NCI-H187 treated with DMSO at 0.1 percent for 48 hours (cell line): Measurements from ENCODE around the gene CHMP1A.

Experiments used
- DNase-seq: peaks from one replicate; lab custom pipeline; 2025; lab: John Stamatoyannopoulos, UW

The CHMP1A gene

GRCh38 chr16:89602952-89603590 is 54.4 kb downstream of the CHMP1A start:
- DNase-seq = no peak

- DNase-seq = no peak
These were observed 55.1 kb downstream of the CHMP1A start for GRCh38 chr16:89602273-89602951.

- no peak for DNase-seq
These were observed 55.6 kb downstream of the CHMP1A start for GRCh38 chr16:89601906-89602272.

GRCh38 chr16:89600956-89601355 is 56.6 kb downstream of the CHMP1A start:
- no peak for DNase-seq

GRCh38 chr16:89600427-89600826 is 57.1 kb downstream of the CHMP1A start:
- DNase-seq = no peak

- DNase-seq = no peak
These were observed 57.6 kb downstream of the CHMP1A start for GRCh38 chr16:89599902-89600301.

- no peak for DNase-seq
These were observed 58.1 kb downstream of the CHMP1A start for GRCh38 chr16:89599451-89599858.

- DNase-seq = no peak
These were observed 59.3 kb downstream of the CHMP1A start for GRCh38 chr16:89598199-89598598.

GRCh38 chr16:89596957-89597649 is 60.4 kb downstream of the CHMP1A start:
- no peak for DNase-seq

GRCh38 chr16:89596061-89596689 is 61.3 kb downstream of the CHMP1A start:
- no peak for DNase-seq

GRCh38 chr16:89595330-89596060 is 62.0 kb downstream of the CHMP1A start:
- DNase-seq = no peak
